Measurements from ENCODE around the gene MIER1. TPM values are rescaled to one million over a fixed set of nuclear protein-coding genes. Genes with fewer than 3 reads are reported as not detected.

MIER1 gene
- total and polyA plus RNA-seq, 9 of the 15 experiments (the other 6 are each of a cell fraction or from before 2014, with no cell fraction given), result 13.9 to 34.8 (median 21.5) TPM

DNA sequence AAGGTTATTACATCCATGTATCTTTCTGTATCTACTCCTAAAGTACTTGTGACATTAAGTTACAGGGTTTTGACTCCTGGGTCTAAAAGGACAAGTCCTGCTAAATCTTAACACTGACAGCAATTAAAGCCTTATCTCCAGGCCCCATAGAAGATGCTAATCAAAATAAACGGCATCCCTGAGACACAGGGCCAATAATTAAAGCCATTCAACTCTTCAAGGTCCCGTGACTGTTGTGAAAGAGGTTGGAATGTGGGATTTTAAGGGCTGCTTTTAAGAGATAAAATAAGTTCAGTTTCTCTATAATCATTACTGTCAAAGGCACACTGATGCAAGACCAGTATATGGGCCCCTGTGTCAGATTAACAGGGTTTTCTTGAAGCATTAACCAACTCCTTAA lies 8.5 kb upstream of the MIER1 start (continued):
- TF ChIP-seq ZFP36 (IDR thresholded peaks at IDR 0.05; ENCODE audit: low read depth, low read length, partially characterized antibody), result no peak
- TF ChIP-seq JUN (IDR thresholded peaks at IDR 0.05; ENCODE audit: borderline replicate concordance, low read depth, low read length), result no peak
- TF ChIP-seq JUN (CRISPR knock-in tag; IDR thresholded peaks at IDR 0.05; ENCODE audit: borderline replicate concordance), result no peak
- no peak for TF ChIP-seq ZHX1 (conservative IDR thresholded peaks at IDR 0.05; ENCODE audit: low read length)
- TF ChIP-seq, protein P1, sequence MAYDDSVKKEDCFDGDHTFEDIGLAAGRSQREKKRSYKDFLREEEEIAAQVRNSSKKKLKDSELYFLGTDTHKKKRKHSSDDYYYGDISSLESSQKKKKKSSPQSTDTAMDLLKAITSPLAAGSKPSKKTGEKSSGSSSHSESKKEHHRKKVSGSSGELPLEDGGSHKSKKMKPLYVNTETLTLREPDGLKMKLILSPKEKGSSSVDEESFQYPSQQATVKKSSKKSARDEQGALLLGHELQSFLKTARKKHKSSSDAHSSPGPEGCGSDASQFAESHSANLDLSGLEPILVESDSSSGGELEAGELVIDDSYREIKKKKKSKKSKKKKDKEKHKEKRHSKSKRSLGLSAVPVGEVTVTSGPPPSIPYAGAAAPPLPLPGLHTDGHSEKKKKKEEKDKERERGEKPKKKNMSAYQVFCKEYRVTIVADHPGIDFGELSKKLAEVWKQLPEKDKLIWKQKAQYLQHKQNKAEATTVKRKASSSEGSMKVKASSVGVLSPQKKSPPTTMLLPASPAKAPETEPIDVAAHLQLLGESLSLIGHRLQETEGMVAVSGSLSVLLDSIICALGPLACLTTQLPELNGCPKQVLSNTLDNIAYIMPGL (CRISPR knock-in tag; IDR thresholded peaks at IDR 0.05), result no peak
- peak; percentile 90 for TF ChIP-seq KLF16 (IDR thresholded peaks at IDR 0.05)
- peak; percentile 79 for TF ChIP-seq CXXC5 (CRISPR knock-in tag; IDR thresholded peaks at IDR 0.05)
- TF ChIP-seq CHAMP1 (IDR thresholded peaks at IDR 0.05), result peak; percentile 21; the same call in 1 of the 2 replicates
- TF ChIP-seq KAT7 (CRISPR knock-in tag; IDR thresholded peaks at IDR 0.05; ENCODE audit: borderline replicate concordance), result no peak
- TF ChIP-seq NBN (IDR thresholded peaks at IDR 0.05; ENCODE audit: low read depth), result peak; percentile 74; the same call in 1 of the 2 replicates
- peak; percentile 76; the same call in 1 of the 2 replicates for TF ChIP-seq MTA1 (IDR thresholded peaks at IDR 0.05; ENCODE audit: borderline replicate concordance)
- no peak for TF ChIP-seq SMARCB1 (IDR thresholded peaks at IDR 0.05; ENCODE audit: insufficient read length, low read depth)
- TF ChIP-seq PCBP1 (IDR thresholded peaks at IDR 0.05; ENCODE audit: low read depth, low read length, poor library complexity, severe bottlenecking), result no peak
- TF ChIP-seq MECOM (CRISPR knock-in tag; IDR thresholded peaks at IDR 0.05), result peak; percentile 60; the same call in 1 of the 2 replicates
- TF ChIP-seq, protein P2, sequence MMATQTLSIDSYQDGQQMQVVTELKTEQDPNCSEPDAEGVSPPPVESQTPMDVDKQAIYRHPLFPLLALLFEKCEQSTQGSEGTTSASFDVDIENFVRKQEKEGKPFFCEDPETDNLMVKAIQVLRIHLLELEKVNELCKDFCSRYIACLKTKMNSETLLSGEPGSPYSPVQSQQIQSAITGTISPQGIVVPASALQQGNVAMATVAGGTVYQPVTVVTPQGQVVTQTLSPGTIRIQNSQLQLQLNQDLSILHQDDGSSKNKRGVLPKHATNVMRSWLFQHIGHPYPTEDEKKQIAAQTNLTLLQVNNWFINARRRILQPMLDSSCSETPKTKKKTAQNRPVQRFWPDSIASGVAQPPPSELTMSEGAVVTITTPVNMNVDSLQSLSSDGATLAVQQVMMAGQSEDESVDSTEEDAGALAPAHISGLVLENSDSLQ (IDR thresholded peaks at IDR 0.05), result peak; percentile 90
- TF ChIP-seq RNF2 (IDR thresholded peaks at IDR 0.05), result peak; percentile 92

All from K562 (cell line).